ENCODE data around the gene PIK3R6. TPM values are rescaled to one million over a fixed set of nuclear protein-coding genes. Genes with fewer than 3 reads are reported as not detected.

PIK3R6 gene
- total and polyA plus RNA-seq, 10 of the 15 experiments (the other 5 are each of a cell fraction or from before 2014, with no cell fraction given), result 6.7 to 146 (median 68.2) TPM

- TF ChIP-seq ZBTB11 (CRISPR knock-in tag; IDR thresholded peaks at IDR 0.05) (peak; percentile 49; the same call in 1 of the 2 replicates), SMAD1 (IDR thresholded peaks at IDR 0.05; ENCODE audit: low read depth, partially characterized antibody) (peak; percentile 18), POLR2AphosphoS5 (IDR thresholded peaks at IDR 0.05; ENCODE audit: low read length) (peak; percentile 80), EGR1 (IDR thresholded peaks at IDR 0.05; ENCODE audit: borderline replicate concordance in 1 of 2, low read depth in 2 of 2, low read length in 2 of 2) (0 out of 3 replicates have a peak, but pooled peaks of 1 of the 2 experiments have one; percentile 21), SUPT20H (IDR thresholded peaks at IDR 0.05; ENCODE audit: borderline replicate concordance, control insufficient read depth, low read depth, low read length) (no peak), MEF2A (IDR thresholded peaks at IDR 0.05; ENCODE audit: insufficient read depth, low read depth, low read length) (no peak), RAD21 (IDR thresholded peaks at IDR 0.05; ENCODE audit: insufficient read depth, low read depth, low read length) (peak; percentile 30; the same call in 1 of the 2 replicates), FOS (IDR thresholded peaks at IDR 0.05; ENCODE audit: borderline replicate concordance, extremely low read depth, insufficient read length) (no peak), HDGF (IDR thresholded peaks at IDR 0.05) (peak; percentile 81; the same call in 1 of the 2 replicates), DPF2 (IDR thresholded peaks at IDR 0.05) (peak; percentile 73; the same call in 1 of the 2 replicates), PML (IDR thresholded peaks at IDR 0.05; ENCODE audit: low read length) (no peak), HCFC1 (IDR thresholded peaks at IDR 0.05; ENCODE audit: low read length) (no peak), IKZF1 (conservative IDR thresholded peaks at IDR 0.05) (peak; percentile 70; the same call in 1 of the 2 replicates), MEF2B (IDR thresholded peaks at IDR 0.05; ENCODE audit: partially characterized antibody, poor library complexity, severe bottlenecking) (peak; percentile 92), ZSCAN29 (IDR thresholded peaks at IDR 0.05) (no peak), MAX (IDR thresholded peaks at IDR 0.05; ENCODE audit: low read depth, low read length) (peak; percentile 85), SKIL (IDR thresholded peaks at IDR 0.05; ENCODE audit: low read depth, poor library complexity, severe bottlenecking) (peak; percentile 97), ZNF687 (IDR thresholded peaks at IDR 0.05) (peak; percentile 97)
Observed at GRCh38 chr17:8859027-8859803, 8.3 kb downstream of the PIK3R6 start (continued).

Measured in GM12878 (cell line).